Endothelial cell of umbilical vein (primary cell): ENCODE results near the gene MYOD1.

Experiments used
- CTCF ChIP-seq, 2 donors: IDR thresholded peaks; 1 replicate in 1 of 2; 2 replicates in 1 of 2; pipeline ENCODE4 v1.5.1; 2011; ENCODE audit warnings: low read length in 2 of 2, mild to moderate bottlenecking in 2 of 2, moderate library complexity in 2 of 2, control low read depth in 1 of 2, inconsistent platforms in 1 of 2, low read depth in 1 of 2; ENCODE audit not compliant: insufficient read depth in 1 of 2; ENCODE audit errors: extremely low read depth in 1 of 2
- EZH2 ChIP-seq: IDR thresholded peaks from 2 replicates; pipeline ENCODE4 v1.6.1; 2012; ENCODE audit warnings: borderline replicate concordance, low read depth, mild to moderate bottlenecking, moderate library complexity, low read length, inconsistent platforms; ENCODE audit not compliant: severe bottlenecking
- MAX ChIP-seq: IDR thresholded peaks from 2 replicates; pipeline ENCODE4 v1.6.1; 2011; ENCODE audit not compliant: insufficient read depth, insufficient read length
- MYC ChIP-seq: IDR thresholded peaks from one replicate; pipeline ENCODE4 v1.6.1; 2011; ENCODE audit warnings: mild to moderate bottlenecking, low read depth, low read length
- POLR2A ChIP-seq: IDR thresholded peaks from 2 replicates; pipeline ENCODE4 v1.6.1; 2012; ENCODE audit warnings: low read depth, mild to moderate bottlenecking, control low read depth, low read length
- POLR2AphosphoS5 ChIP-seq: IDR thresholded peaks from 2 replicates; pipeline ENCODE4 v1.6.1; 2012; ENCODE audit warnings: low read depth, mild to moderate bottlenecking, control low read depth, low read length, moderate library complexity; ENCODE audit not compliant: insufficient read depth

- TF ChIP-seq EZH2 (no peak), MYC (no peak), POLR2AphosphoS5 (no peak), POLR2A (no peak), CTCF (IDR thresholded peaks at IDR 0.05; ENCODE audit: extremely low read depth in 1 of 2, insufficient read depth in 1 of 2, low read depth in 1 of 2, low read length in 2 of 2) (no peak), MAX (no peak)
These were observed 23.8 kb downstream of the MYOD1 start for GRCh38 chr11:17743026-17743807.
